PC-3 (cell line): ENCODE data around the gene EPPIN. TPM values are rescaled to one million over a fixed set of nuclear protein-coding genes. Genes with fewer than 3 reads are reported as not detected.
A peak's percentile ranks its signal among the peaks of the same experiment; 100 is the strongest.

ENCODE experiments used
- ATAC-seq: fragments of 200-7000 bp; cut with Tn5 transposase; 2 replicates; pipeline ENCODE4 v1.9.1; 2020; ENCODE audit warnings: mild to moderate bottlenecking, moderate library complexity
- BruUV-seq: library from RNA; stranded (reverse); fragments of 400-500 nt; replicated peaks from 2 replicates; lab custom pipeline; 2021; lab: Mats Ljungman, UMichigan
- CTCF ChIA-PET: fragments of 300-600 bp; sonication (Branson Sonifier 250); formaldehyde crosslinking; loops from one replicate; lab custom pipeline; 2022; ENCODE audit warnings: antibody characterized with exemption; lab: Charles Lee
- POLR2A ChIA-PET: fragments of 300-600 bp; sonication (Branson Sonifier 250); formaldehyde crosslinking; loops from one replicate; lab custom pipeline; 2022; ENCODE audit warnings: antibody characterized with exemption; ENCODE audit not compliant: unreplicated experiment; lab: Charles Lee
- DNase-seq: peaks from one replicate; pipeline ENCODE4 v3.0.0-alpha.2; 2015
- H2AFZ ChIP-seq: fragments of 300-600 bp; sonication (generic); 2 replicates; pipeline ENCODE4 v1.6.0; 2016; ENCODE audit warnings: antibody characterized with exemption, low read length
- H3F3A ChIP-seq: fragments of 300-600 bp; sonication (generic); one replicate; pipeline ENCODE4 v1.6.0; 2017; ENCODE audit warnings: antibody characterized with exemption, low read length, control low read depth, mild to moderate bottlenecking; ENCODE audit not compliant: unreplicated experiment
- H3K27ac ChIP-seq: fragments of 300-600 bp; sonication (generic); 2 replicates; pipeline ENCODE4 v1.5.1; 2016; ENCODE audit warnings: mild to moderate bottlenecking, low read length
- H3K27me3 ChIP-seq: fragments of 300-600 bp; sonication (generic); 2 replicates; pipeline ENCODE4 v1.6.1; 2016; ENCODE audit warnings: low read length, mixed read lengths
- H3K36me3 ChIP-seq: fragments of 300-600 bp; sonication (generic); 2 replicates; pipeline ENCODE4 v1.6.1; 2016; ENCODE audit warnings: low read depth, mixed run types, low read length, mixed read lengths
- H3K4me1 ChIP-seq: fragments of 300-600 bp; sonication (generic); 2 replicates; pipeline ENCODE4 v1.5.1; 2016; ENCODE audit warnings: low read length; ENCODE audit not compliant: insufficient read depth
- H3K4me2 ChIP-seq: fragments of 300-600 bp; sonication (generic); 2 replicates; pipeline ENCODE4 v1.6.0; 2016; ENCODE audit warnings: low read length
- H3K4me3 ChIP-seq: fragments of 300-600 bp; sonication (generic); 2 replicates; pipeline ENCODE4 v1.5.1; 2016; ENCODE audit warnings: mild to moderate bottlenecking, low read length, mixed read lengths
- H3K79me2 ChIP-seq: fragments of 300-600 bp; sonication (generic); 2 replicates; pipeline ENCODE4 v1.6.1; 2017; ENCODE audit warnings: low read length, mixed read lengths
- H3K9ac ChIP-seq: fragments of 300-600 bp; sonication (generic); 2 replicates; pipeline ENCODE4 v1.6.0; 2016; ENCODE audit warnings: mild to moderate bottlenecking, low read length
- H3K9me2 ChIP-seq: fragments of 300-600 bp; sonication (generic); replicated peaks from 2 replicates; pipeline ENCODE4 v1.6.1; 2016; ENCODE audit warnings: mixed run types, low read length, mixed read lengths
- H3K9me3 ChIP-seq: fragments of 300-600 bp; sonication (generic); 2 replicates; pipeline ENCODE4 v1.6.1; 2016; ENCODE audit warnings: low read length, mixed read lengths
- H4K20me1 ChIP-seq: fragments of 300-600 bp; sonication (generic); 2 replicates; pipeline ENCODE4 v1.6.1; 2016; ENCODE audit warnings: low read length, mixed read lengths
- CTCF ChIP-seq: fragments of 300-600 bp; sonication (generic); conservative IDR thresholded peaks from 2 replicates; pipeline ENCODE4 v1.5.1; 2017; ENCODE audit warnings: antibody characterized with exemption, low read depth, mild to moderate bottlenecking, low read length
- EZH2 ChIP-seq: fragments of 300-600 bp; sonication (generic); IDR thresholded peaks from one replicate; pipeline ENCODE4 v1.6.1; 2017; ENCODE audit warnings: antibody characterized with exemption, mild to moderate bottlenecking, low read length; ENCODE audit not compliant: unreplicated experiment
- EZH2phosphoT487 ChIP-seq: fragments of 300-600 bp; sonication (generic); IDR thresholded peaks from 2 replicates; pipeline ENCODE4 v1.6.1; 2018; ENCODE audit warnings: mild to moderate bottlenecking, antibody characterized with exemption, low read length, borderline replicate concordance
- intact Hi-C: fragments of 100-400 bp; cut with micrococcal nuclease; formaldehyde crosslinking; loops from 2 replicates; pipeline ENCODE4 v1.9.0; 2023
- total RNA-seq: library from RNA; depleted of rRNA; stranded (reverse); fragments of >200 nt; gene quantifications from 2 replicates; pipeline ENCODE4 v1.2.3, GENCODE V29; 2014

The EPPIN gene
- total RNA-seq, 1 experiment from 2014 or later = not detected

GRCh38 chr20:45502561-45502960 is 44.6 kb downstream of the EPPIN start:
- ChIA-PET CTCF (interaction anchor here (0.9 to 1.1 kb wide), 2 partner anchors 66 to 269 kb away, joined by 3 to 4 read pairs; no protein-coding TSS in a partner anchor), POLR2A (no interaction called here)
- Histone ChIP-seq H3K9me3 (no peaks in the 10 kb centered on the region), H3K27ac (no peak overlapping the region), H3K36me3 (no peaks in the 10 kb centered on the region), H4K20me1 (no peaks in the 10 kb centered on the region), H3K4me3 (no peak overlapping the region), H3K9me2 (no peaks in the 10 kb centered on the region), H3K4me1 (peaks cover 13% of the 10 kb centered on the region), H3K9ac (no peak overlapping the region), H3K4me2 (no peak overlapping the region), H3F3A (no peaks in the 10 kb centered on the region), H3K27me3 (no peaks in the 10 kb centered on the region; the same call in 1 of the 2 replicates), H3K79me2 (no peaks in the 10 kb centered on the region), H2AFZ (no peak overlapping the region)
- intact Hi-C loops = no loop called here
- no TSS peak for BruUV-seq
- no peak for ATAC-seq
- DNase-seq = no peak
- TF ChIP-seq EZH2phosphoT487 (no peak), CTCF (no peak), EZH2 (no peak)

GRCh38 chr20:45501600-45501999 is 45.6 kb downstream of the EPPIN start:
- DNase-seq (no peak), ATAC-seq (no peak)
- no peaks in the 10 kb centered on the region for H3K9me2 ChIP-seq
- H3K27ac ChIP-seq = no peak overlapping the region
- H3K9ac ChIP-seq = no peak overlapping the region
- no peaks in the 10 kb centered on the region for H3K9me3 ChIP-seq
- H2AFZ ChIP-seq = no peak overlapping the region
- no peaks in the 10 kb centered on the region for H3F3A ChIP-seq
- BruUV-seq = no TSS peak
- H3K4me2 ChIP-seq = no peak overlapping the region
- no peaks in the 10 kb centered on the region for H4K20me1 ChIP-seq
- no peaks in the 10 kb centered on the region for H3K79me2 ChIP-seq
- H3K4me1 ChIP-seq = peaks cover 5% of the 10 kb centered on the region
- POLR2A ChIA-PET = no interaction called here
- intact Hi-C loops = no loop called here
- H3K27me3 ChIP-seq = no peaks in the 10 kb centered on the region; the same call in 1 of the 2 replicates
- CTCF ChIA-PET = interaction anchor here (0.6 to 0.9 kb wide), 3 partner anchors 16 to 270 kb away, joined by 3 to 5 read pairs (median 4); no protein-coding TSS in a partner anchor
- H3K36me3 ChIP-seq = no peaks in the 10 kb centered on the region
- TF ChIP-seq EZH2 (no peak), EZH2phosphoT487 (no peak), CTCF (no peak)
- no peak overlapping the region for H3K4me3 ChIP-seq

GRCh38 chr20:45500022-45500421 is 47.2 kb downstream of the EPPIN start:
- Histone ChIP-seq H3K9me3 (no peaks in the 10 kb centered on the region), H2AFZ (no peak overlapping the region), H3K27me3 (peaks cover 4% of the 10 kb centered on the region; the same call in 1 of the 2 replicates), H4K20me1 (no peaks in the 10 kb centered on the region), H3K27ac (no peak overlapping the region), H3K4me3 (no peak overlapping the region), H3K36me3 (no peaks in the 10 kb centered on the region), H3F3A (no peaks in the 10 kb centered on the region), H3K4me1 (no peaks in the 10 kb centered on the region), H3K9me2 (no peaks in the 10 kb centered on the region), H3K9ac (no peak overlapping the region), H3K4me2 (no peak overlapping the region), H3K79me2 (no peaks in the 10 kb centered on the region)
- DNase-seq (peak; percentile 28), ATAC-seq (peak; percentile 24)
- CTCF ChIA-PET = no interaction called here
- POLR2A ChIA-PET = no interaction called here
- TF ChIP-seq EZH2 = no peak
- TF ChIP-seq CTCF = no peak
- no peak for TF ChIP-seq EZH2phosphoT487
- no TSS peak for BruUV-seq
- intact Hi-C loops = no loop called here
